Hepatocyte (in vitro differentiated cells): ENCODE results near the gene MITF.

Experiments used
- EZH2 ChIP-seq: fragments of 200-600 bp; sonication (generic); IDR thresholded peaks from 2 replicates; pipeline ENCODE4 v1.6.1; 2016; ENCODE audit warnings: antibody characterized with exemption, mild to moderate bottlenecking, borderline replicate concordance
- EZH2phosphoT487 ChIP-seq: fragments of 200-600 bp; sonication (generic); IDR thresholded peaks from one replicate; pipeline ENCODE4 v1.6.1; 2018; ENCODE audit warnings: antibody characterized with exemption, mild to moderate bottlenecking, low read depth, moderate library complexity; ENCODE audit not compliant: unreplicated experiment, severe bottlenecking
- TF ChIP-seq, protein P1 (sequence below): fragments of 200-600 bp; sonication (generic); IDR thresholded peaks from 2 replicates; pipeline ENCODE4 v1.5.1; 2016; ENCODE audit warnings: antibody characterized with exemption, mild to moderate bottlenecking; ENCODE audit not compliant: poor library complexity

DNA sequence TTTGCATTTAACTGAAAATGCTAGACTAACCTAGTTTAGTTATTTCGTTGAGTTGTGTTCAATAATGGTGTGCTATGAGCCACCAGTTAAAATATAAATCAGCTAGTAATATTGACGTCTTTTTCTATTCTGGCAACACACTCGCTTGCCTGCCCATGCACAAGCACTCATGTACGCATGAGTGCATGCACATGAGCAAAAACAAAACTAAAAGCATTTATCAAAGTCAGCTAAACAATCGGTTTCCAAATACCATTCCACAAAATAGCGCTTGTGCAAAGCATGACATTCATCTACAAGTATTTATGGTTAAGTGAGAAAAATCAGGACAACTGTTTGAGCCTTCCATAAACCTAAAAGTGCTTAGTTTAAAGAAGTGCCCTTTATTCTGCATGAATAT is 247.2 kb downstream of the MITF start:
- TF ChIP-seq, protein P1, sequence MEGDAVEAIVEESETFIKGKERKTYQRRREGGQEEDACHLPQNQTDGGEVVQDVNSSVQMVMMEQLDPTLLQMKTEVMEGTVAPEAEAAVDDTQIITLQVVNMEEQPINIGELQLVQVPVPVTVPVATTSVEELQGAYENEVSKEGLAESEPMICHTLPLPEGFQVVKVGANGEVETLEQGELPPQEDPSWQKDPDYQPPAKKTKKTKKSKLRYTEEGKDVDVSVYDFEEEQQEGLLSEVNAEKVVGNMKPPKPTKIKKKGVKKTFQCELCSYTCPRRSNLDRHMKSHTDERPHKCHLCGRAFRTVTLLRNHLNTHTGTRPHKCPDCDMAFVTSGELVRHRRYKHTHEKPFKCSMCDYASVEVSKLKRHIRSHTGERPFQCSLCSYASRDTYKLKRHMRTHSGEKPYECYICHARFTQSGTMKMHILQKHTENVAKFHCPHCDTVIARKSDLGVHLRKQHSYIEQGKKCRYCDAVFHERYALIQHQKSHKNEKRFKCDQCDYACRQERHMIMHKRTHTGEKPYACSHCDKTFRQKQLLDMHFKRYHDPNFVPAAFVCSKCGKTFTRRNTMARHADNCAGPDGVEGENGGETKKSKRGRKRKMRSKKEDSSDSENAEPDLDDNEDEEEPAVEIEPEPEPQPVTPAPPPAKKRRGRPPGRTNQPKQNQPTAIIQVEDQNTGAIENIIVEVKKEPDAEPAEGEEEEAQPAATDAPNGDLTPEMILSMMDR = no peak
- TF ChIP-seq EZH2phosphoT487 (no peak), EZH2 (no peak)
